Naive thymus-derived CD4-positive, alpha-beta T cell (primary cell): ENCODE measurements around the gene GDPD5. TPM values are rescaled to one million over a fixed set of nuclear protein-coding genes. Genes with fewer than 3 reads are reported as not detected.
"Not testable (repeated sequence)": the region's sequence is repeated elsewhere in the genome, so short reads cannot be mapped to it uniquely, and the experiment has no call there.

Source experiments
- ATAC-seq: fragments of 150-1000 bp; cut with Tn5 transposase; 2 replicates; pipeline ENCODE4 v1.10.0; 2021; ENCODE audit warnings: mild to moderate bottlenecking, moderate library complexity
- CTCF ChIA-PET: fragments of 350-600 bp; sonication (Branson Sonifier 250); formaldehyde crosslinking; loops from one replicate; lab custom pipeline; 2021; ENCODE audit warnings: antibody characterized with exemption; lab: Charles Lee
- POLR2A ChIA-PET: fragments of 350-600 bp; sonication (Branson Sonifier 250); formaldehyde crosslinking; loops from one replicate; lab custom pipeline; 2021; ENCODE audit warnings: antibody characterized with exemption, inconsistent platforms; lab: Charles Lee
- DNase-seq, 9 donors: peaks; one replicate each; pipeline versions ENCODE4 v3.0.0 to v3.0.0-alpha.2; 2020 to 2022; ENCODE audit warnings: mixed read lengths in 1 of 9
- H3K27ac ChIP-seq: one replicate; pipeline ENCODE4 v1.7.0; 2013; ENCODE audit warnings: mild to moderate bottlenecking, low read depth, low read length, moderate library complexity
- H3K27me3 ChIP-seq, 2 donors: one replicate each; pipeline ENCODE4 v1.7.0; 2013; ENCODE audit warnings: low read length in 2 of 2, mild to moderate bottlenecking in 2 of 2, moderate library complexity in 2 of 2; ENCODE audit not compliant: control insufficient read depth in 2 of 2, insufficient read depth in 2 of 2
- H3K36me3 ChIP-seq, 3 experiments: 1 replicate in 2 of 3; 2 replicates in 1 of 3; pipeline ENCODE4 v1.7.0; 2013; ENCODE audit warnings: low read length in 3 of 3, mild to moderate bottlenecking in 3 of 3, moderate library complexity in 1 of 3; ENCODE audit not compliant: insufficient read depth in 3 of 3, control insufficient read depth in 2 of 3
- H3K4me1 ChIP-seq, 2 donors: one replicate each; pipeline ENCODE4 v1.7.0; 2013; ENCODE audit warnings: low read length in 2 of 2, mild to moderate bottlenecking in 2 of 2, moderate library complexity in 1 of 2; ENCODE audit not compliant: control insufficient read depth in 2 of 2, insufficient read depth in 2 of 2
- H3K4me3 ChIP-seq: 2 replicates; pipeline ENCODE4 v1.7.0; 2013; ENCODE audit warnings: mild to moderate bottlenecking, low read length
- H3K9me3 ChIP-seq, 3 experiments: 1 replicate in 2 of 3; 2 replicates in 1 of 3; pipeline ENCODE4 v1.7.0; 2013; ENCODE audit warnings: low read length in 3 of 3; ENCODE audit not compliant: control insufficient read depth in 2 of 3
- H3K27ac Mint-ChIP-seq, 9 donors: one replicate each; pipeline ENCODE4 v1.8.0; 2020 to 2022; ENCODE audit warnings: mixed read lengths in 9 of 9, mild to moderate bottlenecking in 8 of 9, moderate library complexity in 5 of 9, inconsistent platforms in 2 of 9
- H3K27me3 Mint-ChIP-seq, 5 donors: one replicate each; pipeline ENCODE4 v1.8.0; 2021 to 2022; ENCODE audit warnings: mixed read lengths in 5 of 5, mild to moderate bottlenecking in 1 of 5
- H3K36me3 Mint-ChIP-seq, 5 donors: one replicate each; pipeline ENCODE4 v1.8.0; 2020 to 2022; ENCODE audit warnings: mixed read lengths in 5 of 5, mild to moderate bottlenecking in 3 of 5, inconsistent platforms in 1 of 5
- H3K4me1 Mint-ChIP-seq, 7 donors: one replicate each; pipeline ENCODE4 v1.8.0; 2020 to 2022; ENCODE audit warnings: mixed read lengths in 7 of 7, mild to moderate bottlenecking in 3 of 7, inconsistent platforms in 1 of 7
- H3K4me3 Mint-ChIP-seq, 10 donors: one replicate each; pipeline ENCODE4 v1.8.0; 2020 to 2022; ENCODE audit warnings: mild to moderate bottlenecking in 10 of 10, mixed read lengths in 10 of 10, moderate library complexity in 6 of 10, inconsistent platforms in 2 of 10
- H3K9me3 Mint-ChIP-seq, 11 donors: one replicate each; pipeline ENCODE4 v1.8.0; 2020 to 2022; ENCODE audit warnings: mixed read lengths in 11 of 11, mild to moderate bottlenecking in 4 of 11, inconsistent platforms in 1 of 11, moderate library complexity in 1 of 11
- intact Hi-C, 2 donors: fragments of 100-400 bp; cut with micrococcal nuclease; formaldehyde crosslinking; loops; one replicate each; pipeline ENCODE4 v1.15.1; 2023
- polyA plus RNA-seq, 2 donors: library from polyadenylated mRNA; unstranded; fragments of 300-500 nt; fragmentation: Illumina TruSeq; gene quantifications; one replicate each; pipeline ENCODE4 v1.2.3, GENCODE V29; 2021
- total RNA-seq, 6 experiments: library from RNA in 5 of 6; stranded (reverse) in 5 of 6; gene quantifications; 1 replicate in 5 of 6; 2 replicates in 1 of 6; pipeline ENCODE4 v1.2.3 and lab custom pipeline; 2021 to 2026

The GDPD5 gene
- total and polyA plus RNA-seq, 7 experiments from 2014 or later, result 3.9 to 50.3 (median 21.1) TPM

DNA sequence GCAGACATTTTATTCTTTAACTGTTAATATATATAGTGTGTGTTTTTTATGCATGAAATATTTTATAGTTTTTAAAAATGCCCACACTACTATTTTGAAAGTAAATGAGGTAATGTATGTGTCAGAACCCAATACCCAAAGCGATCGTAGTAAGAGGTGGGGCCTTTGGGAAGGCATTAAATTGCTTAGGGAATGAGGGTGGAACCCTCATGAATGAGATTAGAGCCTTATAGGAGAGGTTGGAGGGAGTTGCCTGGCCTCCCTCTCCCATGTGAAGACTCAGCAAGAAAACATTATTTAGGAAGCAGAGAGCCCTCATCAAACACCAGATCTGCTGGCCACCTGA, 103.9 kb downstream of the GDPD5 start:
- Histone ChIP-seq H3K27ac (no peak overlapping the region), H3K9me3 (no peaks in the 10 kb centered on the region), H3K4me1 (no peaks in the 10 kb centered on the region), H3K36me3 (peaks cover 0 to 20% (median 0%) of the 10 kb centered on the region in 3 experiments), H3K27me3 (no peaks in the 10 kb centered on the region), H3K4me3 (no peak overlapping the region)
- no peaks in the 10 kb centered on the region for H3K9me3 Mint-ChIP-seq
- H3K4me1 Mint-ChIP-seq, result peaks cover 0 to 1% (median 0%) of the 10 kb centered on the region in 7 donors
- H3K27ac Mint-ChIP-seq, result peak overlapping the region in 1 of 9 donors; percentile 81
- peaks cover 0 to 9% (median 0%) of the 10 kb centered on the region in 5 donors for H3K36me3 Mint-ChIP-seq
- intact Hi-C loops, result no loop called here
- ATAC-seq (no peak), DNase-seq (no peak)
- POLR2A ChIA-PET, result no interaction called here
- no peaks in the 10 kb centered on the region for H3K27me3 Mint-ChIP-seq
- CTCF ChIA-PET, result no interaction called here
- no peak overlapping the region for H3K4me3 Mint-ChIP-seq

- Histone ChIP-seq H3K27me3 (no peaks in the 10 kb centered on the region), H3K4me3 (no peak overlapping the region), H3K9me3 (no peaks in the 10 kb centered on the region), H3K36me3 (peaks cover 0 to 20% (median 0%) of the 10 kb centered on the region in 3 experiments), H3K4me1 (no peaks in the 10 kb centered on the region), H3K27ac (no peak overlapping the region)
- Mint-ChIP-seq H3K27me3 (no peaks in the 10 kb centered on the region), H3K4me3 (no peak overlapping the region), H3K36me3 (peaks cover 0 to 9% (median 0%) of the 10 kb centered on the region in 5 donors), H3K9me3 (no peaks in the 10 kb centered on the region), H3K4me1 (peaks cover 0 to 1% (median 0%) of the 10 kb centered on the region in 7 donors), H3K27ac (no peak overlapping the region)
- no peak for DNase-seq
- ChIA-PET CTCF (no interaction called here), POLR2A (interaction anchor here (0.7 kb wide), 1 partner anchor 9 kb away, joined by 3 read pairs; no protein-coding TSS in a partner anchor)
- intact Hi-C loops, result no loop called here
- no peak for ATAC-seq
Observed at GRCh38 chr11:75421035-75421602, 104.6 kb downstream of the GDPD5 start.

GRCh38 chr11:75420224-75421034, 105.3 kb downstream of the GDPD5 start:
- H3K27ac Mint-ChIP-seq, result peak overlapping the region in 2 of 9 donors; percentile 36 to 91
- DNase-seq (no peak), ATAC-seq (no peak)
- ChIA-PET CTCF (no interaction called here), POLR2A (interaction anchor here (0.7 kb wide), 1 partner anchor 9 kb away, joined by 3 read pairs; no protein-coding TSS in a partner anchor)
- no peak overlapping the region for H3K4me3 ChIP-seq
- no peak overlapping the region for H3K4me3 Mint-ChIP-seq
- intact Hi-C loops, result no loop called here
- no peaks in the 10 kb centered on the region for H3K27me3 Mint-ChIP-seq
- H3K36me3 Mint-ChIP-seq, result peaks cover 0 to 9% (median 0%) of the 10 kb centered on the region in 5 donors
- no peaks in the 10 kb centered on the region for H3K9me3 ChIP-seq
- H3K4me1 Mint-ChIP-seq, result peaks cover 0 to 1% (median 0%) of the 10 kb centered on the region in 7 donors
- no peak overlapping the region for H3K27ac ChIP-seq
- peaks cover 0 to 20% (median 0%) of the 10 kb centered on the region in 3 experiments for H3K36me3 ChIP-seq
- no peaks in the 10 kb centered on the region for H3K4me1 ChIP-seq
- no peaks in the 10 kb centered on the region for H3K9me3 Mint-ChIP-seq
- no peaks in the 10 kb centered on the region for H3K27me3 ChIP-seq

- DNase-seq, result no peak
- ChIA-PET CTCF (no interaction called here), POLR2A (interaction anchor here (1.3 kb wide), 1 partner anchor 14 kb away, joined by 3 read pairs; no protein-coding TSS in a partner anchor)
- H3K27ac Mint-ChIP-seq, result peak overlapping the region in 1 of 9 donors; percentile 47
- no peak overlapping the region for H3K4me3 ChIP-seq
- no peaks in the 10 kb centered on the region for H3K9me3 Mint-ChIP-seq
- peaks cover 0 to 9% (median 9%) of the 10 kb centered on the region in 5 donors for H3K36me3 Mint-ChIP-seq
- no peak for ATAC-seq
- no peaks in the 10 kb centered on the region for H3K9me3 ChIP-seq
- no peaks in the 10 kb centered on the region for H3K27me3 ChIP-seq
- H3K4me1 Mint-ChIP-seq, result peaks cover 0 to 5% (median 0%) of the 10 kb centered on the region in 7 donors
- no peak overlapping the region for H3K4me3 Mint-ChIP-seq
- H3K27me3 Mint-ChIP-seq, result no peaks in the 10 kb centered on the region
- peaks cover 0 to 19% (median 5%) of the 10 kb centered on the region in 3 experiments for H3K36me3 ChIP-seq
- no peaks in the 10 kb centered on the region for H3K4me1 ChIP-seq
- H3K27ac ChIP-seq, result no peak overlapping the region
- intact Hi-C loops, result no loop called here
Observed at GRCh38 chr11:75413864-75414263, 111.9 kb downstream of the GDPD5 start.

DNA sequence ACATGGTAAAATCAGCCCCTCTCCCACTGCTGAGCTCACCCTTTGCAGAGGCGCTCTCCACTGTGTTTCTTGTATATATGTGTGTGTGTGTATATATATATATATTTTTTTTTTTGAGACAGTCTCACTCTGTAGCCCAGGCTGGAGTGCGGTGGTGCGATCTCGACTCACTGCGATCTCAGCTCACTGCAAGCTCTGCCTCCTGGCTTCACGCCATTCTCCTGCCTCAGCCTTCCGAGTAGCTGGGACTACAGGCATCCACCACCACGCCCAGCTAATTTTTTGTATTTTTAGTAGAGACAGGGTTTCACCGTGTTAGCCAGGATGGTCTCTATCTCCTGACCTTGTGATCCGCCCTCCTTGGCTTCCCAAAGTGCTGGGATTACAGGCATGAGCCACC, 112.6 kb downstream of the GDPD5 start:
- H3K36me3 ChIP-seq, result peaks cover 0 to 23% (median 5%) of the 10 kb centered on the region in 3 experiments
- ATAC-seq, H3K9me3 Mint-ChIP-seq, H3K4me3 Mint-ChIP-seq, H3K27ac ChIP-seq, H3K36me3 Mint-ChIP-seq, DNase-seq, H3K27me3 Mint-ChIP-seq, H3K27me3 ChIP-seq, H3K27ac Mint-ChIP-seq, H3K4me1 Mint-ChIP-seq, H3K4me1 ChIP-seq, intact Hi-C loops, H3K4me3 ChIP-seq, H3K9me3 ChIP-seq: not testable (repeated sequence)
- ChIA-PET POLR2A (interaction anchor here (1.3 kb wide), 1 partner anchor 13 kb away, joined by 3 read pairs; no protein-coding TSS in a partner anchor), CTCF (interaction anchor here (0.9 kb wide), 1 partner anchor 29 kb away, joined by 3 read pairs; no protein-coding TSS in a partner anchor)

- DNase-seq, H3K4me1 ChIP-seq, H3K4me3 Mint-ChIP-seq, CTCF ChIA-PET, H3K27me3 ChIP-seq, intact Hi-C loops, H3K4me3 ChIP-seq, ATAC-seq, H3K27ac ChIP-seq, H3K27ac Mint-ChIP-seq, H3K9me3 Mint-ChIP-seq, H3K9me3 ChIP-seq, POLR2A ChIA-PET, H3K27me3 Mint-ChIP-seq: not testable (repeated sequence)
- peaks cover 10 to 48% (median 19%) of the 10 kb centered on the region in 3 experiments for H3K36me3 ChIP-seq
- peaks cover 0 to 22% (median 14%) of the 10 kb centered on the region in 5 donors for H3K36me3 Mint-ChIP-seq
- peaks cover 0 to 23% (median 11%) of the 10 kb centered on the region in 7 donors for H3K4me1 Mint-ChIP-seq
Observed at GRCh38 chr11:75409971-75410370, 115.8 kb downstream of the GDPD5 start.
